Psoas muscle (tissue), 8 donors: Measurements from ENCODE around the gene ZNF195. TPM values are rescaled to one million over a fixed set of nuclear protein-coding genes. Genes with fewer than 3 reads are reported as not detected.
"Not testable (repeated sequence)": the region's sequence is repeated elsewhere in the genome, so short reads cannot be mapped to it uniquely, and the experiment has no call there.

Source experiments
- ATAC-seq, 4 donors: fragments of 200-7000 bp; cut with Tn5 transposase; one replicate each; pipeline ENCODE4 v1.9.1; 2020; ENCODE audit warnings: moderate library complexity in 3 of 4, mild to moderate bottlenecking in 2 of 4
- DNase-seq, 2 donors: peaks; one replicate each; pipeline ENCODE4 v3.0.0-alpha.2; 2020
- H3K27ac ChIP-seq: fragments of 200-600 bp; one replicate; pipeline ENCODE4 v1.8.0; 2022
- H3K27me3 ChIP-seq, 3 donors: fragments of 200-600 bp in 1 of 3; one replicate each; pipeline versions ENCODE4 v1.6.1 to v1.8.0; 2013 to 2022; ENCODE audit warnings: low read length in 2 of 3, mild to moderate bottlenecking in 2 of 3, moderate library complexity in 1 of 3; ENCODE audit not compliant: insufficient read depth in 3 of 3
- H3K36me3 ChIP-seq, 2 donors: fragments of 200-600 bp in 1 of 2; one replicate each; pipeline versions ENCODE4 v1.6.1 to v1.8.0; 2013 to 2022; ENCODE audit warnings: low read depth in 1 of 2, mild to moderate bottlenecking in 1 of 2, moderate library complexity in 1 of 2; ENCODE audit not compliant: insufficient read depth in 1 of 2
- H3K4me1 ChIP-seq: fragments of 200-600 bp; one replicate; pipeline ENCODE4 v1.8.0; 2022
- H3K4me3 ChIP-seq: fragments of 200-600 bp; one replicate; pipeline ENCODE4 v1.8.0; 2022; ENCODE audit warnings: mild to moderate bottlenecking
- H3K9me3 ChIP-seq: fragments of 200-600 bp; one replicate; pipeline ENCODE4 v1.8.0; 2022
- CTCF ChIP-seq: fragments of 200-600 bp; IDR thresholded peaks from one replicate; pipeline ENCODE4 v1.8.0; 2022; ENCODE audit warnings: antibody characterized with exemption
- WGBS, 3 donors: extraction: QIAGEN DNeasy Blood & Tissue Kit; methylation state at CpG; one replicate each; pipeline versions ENCODE4 v1.1.6 to v1.1.7; 2013; 5-methylcytosine and 5-hydroxymethylcytosine counted together
- intact Hi-C, 2 donors: fragments of 100-400 bp; cut with DNase I; formaldehyde crosslinking; loops; one replicate each; pipeline versions ENCODE4 v1.11.0 to v1.14.2; 2022
- polyA plus RNA-seq, 3 donors: library from polyadenylated mRNA; stranded (reverse); fragments of 200-250 nt; gene quantifications; one replicate each; pipeline ENCODE4 v1.2.3, GENCODE V29; 2013
- total RNA-seq, 4 donors: library from RNA; stranded (reverse); fragmentation: NEBNext Ultra II Directional in 2 of 4; extraction: Animal tissue kit (Norgen Biotek cat#: 25700) in 2 of 4; gene quantifications; one replicate each; pipeline versions ENCODE4 v1.2.1 to v1.2.4, GENCODE V29; 2021 to 2023
- donor health status: healthy with polysubstance abuse.
- donor health status: DM: no; HTN: no; CAD: no; lungs with moderate emphysema.
- donor health status: Bipolar disorder and iron deficiency.
- donor health status: healthy.
- donor health status: DM: yes; HTN: yes; CAD: no.
- donor health status: DM: no; HTN: no; CAD: no.
- donor health status: DM: no; HTN: no; CAD: no.
- donor health status: DM: yes; HTN: yes; CAD: no.

ZNF195 gene
- total and polyA plus RNA-seq, 7 donors, result 8.6 to 14.9 (median 13.0) TPM

GRCh38 chr11:3419496-3419895, 40.5 kb upstream of the ZNF195 start:
- intact Hi-C loops, result not testable (repeated sequence)

GRCh38 chr11:3417047-3417446, 38.1 kb upstream of the ZNF195 start:
- WGBS, 3 donors, result 60 to 72% (median 70%) methylated on average over 3 to 4 of the region's 4 CpGs
- intact Hi-C loops, H3K4me3 ChIP-seq, H3K27me3 ChIP-seq, H3K9me3 ChIP-seq, H3K27ac ChIP-seq, H3K4me1 ChIP-seq, ATAC-seq, H3K36me3 ChIP-seq: not testable (repeated sequence)
- DNase-seq, result peak in 1 of 2 donors; percentile 65
- TF ChIP-seq CTCF, result peak; percentile 50

More at GRCh38 chr11:3419496-3419895, 40.5 kb upstream of the ZNF195 start:
- ATAC-seq, H3K36me3 ChIP-seq, H3K4me1 ChIP-seq, H3K4me3 ChIP-seq, DNase-seq, H3K9me3 ChIP-seq, H3K27me3 ChIP-seq, H3K27ac ChIP-seq: not testable (repeated sequence)
- WGBS, 3 donors, result 95 to 100% (median 100%) methylated on average over 1 of the region's 1 CpG

- H3K4me1 ChIP-seq, H3K36me3 ChIP-seq, H3K27me3 ChIP-seq, intact Hi-C loops, H3K4me3 ChIP-seq, H3K27ac ChIP-seq, H3K9me3 ChIP-seq, ATAC-seq, DNase-seq: not testable (repeated sequence)
- WGBS, 3 donors, result 69 to 79% (median 74%) methylated on average over 6 to 7 of the region's 7 CpGs
Observed at GRCh38 chr11:3415301-3415700, 36.4 kb upstream of the ZNF195 start.

GRCh38 chr11:3413666-3414065, 34.7 kb upstream of the ZNF195 start:
- WGBS, 3 donors, result 71 to 78% (median 73%) methylated on average over 24 of the region's 24 CpGs
- H3K4me1 ChIP-seq, ATAC-seq, H3K36me3 ChIP-seq, H3K27ac ChIP-seq, DNase-seq, intact Hi-C loops, H3K27me3 ChIP-seq, H3K4me3 ChIP-seq, H3K9me3 ChIP-seq: not testable (repeated sequence)

DNA sequence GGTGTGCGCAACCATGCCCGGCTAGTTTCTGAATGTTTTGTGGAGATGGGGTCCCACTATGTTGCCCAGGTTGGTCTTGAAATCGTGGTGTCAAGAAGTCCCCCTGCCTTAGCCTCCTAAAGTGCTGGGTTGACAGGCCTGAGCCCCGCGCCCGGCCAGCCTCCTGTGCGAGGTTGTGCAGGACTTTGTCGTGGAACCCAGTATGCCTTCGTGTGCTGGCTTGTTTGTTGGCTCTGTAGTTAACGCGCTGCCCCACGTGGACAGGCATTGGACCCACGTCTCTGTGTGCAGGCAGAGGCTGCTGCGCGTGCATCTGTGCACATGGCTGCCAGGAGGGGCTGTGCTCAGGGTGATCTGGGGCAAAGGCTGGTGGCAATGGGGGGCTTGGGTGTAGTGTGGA, 33.9 kb upstream of the ZNF195 start:
- no peaks in the 10 kb centered on the region for H3K4me1 ChIP-seq
- no peak overlapping the region for H3K27ac ChIP-seq
- H3K27me3 ChIP-seq, result peaks cover 0 to 6% (median 3%) of the 10 kb centered on the region in 3 donors
- TF ChIP-seq CTCF, result no peak
- intact Hi-C loops, result no loop called here
- no peak overlapping the region for H3K4me3 ChIP-seq
- no peaks in the 10 kb centered on the region for H3K9me3 ChIP-seq
- DNase-seq (no peak), ATAC-seq (no peak)
- WGBS, 3 donors, result 84 to 92% (median 87%) methylated on average over 15 of the region's 15 CpGs
- no peaks in the 10 kb centered on the region for H3K36me3 ChIP-seq

DNA sequence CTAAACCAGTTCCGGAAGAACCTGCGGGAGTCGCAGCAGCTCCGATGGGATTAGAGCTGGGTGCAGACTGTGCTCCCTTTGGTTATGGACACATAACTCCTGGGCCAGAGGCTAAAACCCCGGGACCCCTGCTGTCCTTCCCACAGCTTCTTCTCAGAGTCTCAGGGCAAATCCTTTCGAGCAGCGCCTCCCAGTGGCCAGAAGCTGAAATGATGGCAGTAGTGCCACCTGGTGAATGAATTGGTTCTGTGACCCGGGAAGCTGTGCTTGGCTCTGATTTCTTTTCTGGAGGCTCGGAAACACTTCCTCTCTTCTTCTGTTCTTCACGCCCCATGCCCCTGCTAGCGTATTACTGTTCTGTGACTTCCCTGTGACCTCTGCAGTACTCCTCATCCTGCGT, 29.8 kb upstream of the ZNF195 start:
- H3K4me1 ChIP-seq, ATAC-seq, H3K27ac ChIP-seq, H3K36me3 ChIP-seq, H3K9me3 ChIP-seq, H3K27me3 ChIP-seq, H3K4me3 ChIP-seq, intact Hi-C loops: not testable (repeated sequence)
- DNase-seq, result peak; percentile 62 to 77
- TF ChIP-seq CTCF, result peak; percentile 65
- WGBS, 3 donors, result 17 to 20% (median 18%) methylated on average over 12 of the region's 12 CpGs

GRCh38 chr11:3408058-3408605, 29.2 kb upstream of the ZNF195 start:
- H3K4me1 ChIP-seq, intact Hi-C loops, H3K27me3 ChIP-seq, H3K27ac ChIP-seq, DNase-seq, H3K4me3 ChIP-seq, H3K9me3 ChIP-seq, H3K36me3 ChIP-seq, ATAC-seq: not testable (repeated sequence)
- 68 to 70% (median 69%) methylated on average over 8 of the region's 8 CpGs for WGBS, 3 donors

- ATAC-seq, H3K4me3 ChIP-seq, H3K27me3 ChIP-seq, intact Hi-C loops, H3K9me3 ChIP-seq, H3K36me3 ChIP-seq, H3K27ac ChIP-seq, DNase-seq, H3K4me1 ChIP-seq: not testable (repeated sequence)
- 78 to 84% (median 79%) methylated on average over 9 of the region's 9 CpGs for WGBS, 3 donors
Observed at GRCh38 chr11:3406937-3407336, 28.0 kb upstream of the ZNF195 start.

- H3K36me3 ChIP-seq, intact Hi-C loops, ATAC-seq, H3K27me3 ChIP-seq, H3K9me3 ChIP-seq, H3K4me3 ChIP-seq, H3K4me1 ChIP-seq, DNase-seq, H3K27ac ChIP-seq: not testable (repeated sequence)
- WGBS, 3 donors, result 69 to 76% (median 71%) methylated on average over 17 of the region's 17 CpGs
Observed at GRCh38 chr11:3406223-3406875, 27.4 kb upstream of the ZNF195 start.
